GM10266 (cell line): ENCODE measurements around the gene TLE6.
A peak's percentile ranks its signal among the peaks of the same experiment; 100 is the strongest.

Experiments
- DNase-seq: peaks from one replicate; pipeline ENCODE4 v3.0.0; 2012; ENCODE audit errors: extremely low spot score
- CTCF ChIP-seq: IDR thresholded peaks from 2 replicates; pipeline ENCODE4 v1.5.1; 2012; ENCODE audit warnings: mild to moderate bottlenecking, low read depth; ENCODE audit not compliant: control insufficient read depth, insufficient read depth; ENCODE audit errors: missing control alignments

Gene TLE6

DNA sequence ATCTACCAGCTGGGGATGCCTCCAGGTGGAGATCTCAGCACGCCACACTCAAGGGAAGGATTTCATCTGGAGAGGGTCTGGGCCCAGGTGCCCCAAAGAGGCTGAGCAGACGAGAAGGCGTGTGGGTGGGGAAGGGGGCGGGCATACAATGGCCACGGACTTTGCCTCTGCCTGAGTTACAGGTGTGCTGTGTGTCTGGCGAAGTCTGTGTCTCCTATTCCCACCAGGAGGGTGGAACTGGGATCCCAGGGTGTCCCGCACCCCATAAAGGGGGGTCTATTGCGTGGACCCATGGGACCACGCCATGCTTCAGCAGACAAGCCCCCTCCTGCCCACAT is 48.2 kb downstream of the TLE6 start:
- DNase-seq, result no peak
- no peak for TF ChIP-seq CTCF

DNA sequence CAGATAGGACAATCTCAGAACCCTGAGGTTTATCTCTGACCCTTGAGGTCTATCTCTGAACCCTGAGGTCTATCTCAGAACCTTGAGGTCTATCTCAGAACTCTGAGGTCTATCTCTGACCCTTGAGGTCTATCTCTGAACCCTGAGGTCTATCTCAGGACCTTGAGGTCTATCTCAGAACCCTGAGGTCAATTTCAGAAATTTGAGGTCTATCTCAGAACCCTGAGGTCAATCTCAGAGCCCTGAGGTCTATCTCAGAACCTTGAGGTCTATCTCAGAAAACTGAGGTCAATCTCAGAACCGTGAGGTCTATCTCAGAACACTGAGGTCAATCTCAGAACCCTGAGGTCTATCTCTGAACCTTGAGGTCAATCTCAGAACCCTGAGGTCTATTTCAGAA is 49.4 kb downstream of the TLE6 start:
- TF ChIP-seq CTCF, result no peak
- no peak for DNase-seq

- TF ChIP-seq CTCF, result no peak
- no peak for DNase-seq
Observed at GRCh38 chr19:3027292-3027691, 49.9 kb downstream of the TLE6 start.

- TF ChIP-seq CTCF, result no peak
- no peak for DNase-seq
Observed at GRCh38 chr19:3027981-3028304, 50.6 kb downstream of the TLE6 start.

DNA sequence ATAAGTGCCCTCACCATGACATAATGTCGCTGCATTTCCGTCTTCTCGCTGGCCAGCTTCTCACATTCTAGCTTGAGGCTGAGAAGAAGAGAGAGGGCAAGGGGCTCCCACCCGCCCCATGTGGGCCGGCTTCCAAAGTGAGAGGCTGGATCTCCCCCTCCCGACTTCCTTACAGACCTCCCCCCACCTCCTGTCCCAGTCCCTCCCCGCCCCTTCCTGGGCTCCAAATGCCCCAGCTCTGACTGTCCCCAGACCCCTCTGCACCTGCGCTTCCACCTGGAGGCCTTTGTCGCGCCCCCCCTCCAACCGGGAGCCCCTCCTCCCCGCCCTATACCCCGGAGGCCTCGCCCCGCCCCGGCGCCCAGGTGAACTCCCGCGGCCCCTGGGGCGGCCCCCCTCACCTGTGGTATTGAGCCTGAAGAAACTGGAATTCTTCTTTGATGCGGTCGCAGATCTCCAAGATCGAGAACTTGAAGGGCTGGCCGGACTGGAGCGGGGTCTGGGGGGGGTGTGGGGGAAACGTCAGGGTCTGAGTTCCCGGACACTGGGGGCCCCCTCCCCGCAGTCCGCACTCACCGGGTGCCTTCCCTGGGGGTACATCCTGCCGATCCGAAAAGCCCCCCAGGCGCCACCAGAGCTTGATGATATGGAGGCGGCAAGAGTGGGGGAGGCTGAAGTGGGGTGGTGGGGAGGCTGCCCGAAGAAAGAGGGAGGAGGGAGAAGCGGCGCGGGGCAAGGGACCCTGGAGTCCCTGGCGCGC is 51.1 kb downstream of the TLE6 start:
- DNase-seq, result no peak

DNA sequence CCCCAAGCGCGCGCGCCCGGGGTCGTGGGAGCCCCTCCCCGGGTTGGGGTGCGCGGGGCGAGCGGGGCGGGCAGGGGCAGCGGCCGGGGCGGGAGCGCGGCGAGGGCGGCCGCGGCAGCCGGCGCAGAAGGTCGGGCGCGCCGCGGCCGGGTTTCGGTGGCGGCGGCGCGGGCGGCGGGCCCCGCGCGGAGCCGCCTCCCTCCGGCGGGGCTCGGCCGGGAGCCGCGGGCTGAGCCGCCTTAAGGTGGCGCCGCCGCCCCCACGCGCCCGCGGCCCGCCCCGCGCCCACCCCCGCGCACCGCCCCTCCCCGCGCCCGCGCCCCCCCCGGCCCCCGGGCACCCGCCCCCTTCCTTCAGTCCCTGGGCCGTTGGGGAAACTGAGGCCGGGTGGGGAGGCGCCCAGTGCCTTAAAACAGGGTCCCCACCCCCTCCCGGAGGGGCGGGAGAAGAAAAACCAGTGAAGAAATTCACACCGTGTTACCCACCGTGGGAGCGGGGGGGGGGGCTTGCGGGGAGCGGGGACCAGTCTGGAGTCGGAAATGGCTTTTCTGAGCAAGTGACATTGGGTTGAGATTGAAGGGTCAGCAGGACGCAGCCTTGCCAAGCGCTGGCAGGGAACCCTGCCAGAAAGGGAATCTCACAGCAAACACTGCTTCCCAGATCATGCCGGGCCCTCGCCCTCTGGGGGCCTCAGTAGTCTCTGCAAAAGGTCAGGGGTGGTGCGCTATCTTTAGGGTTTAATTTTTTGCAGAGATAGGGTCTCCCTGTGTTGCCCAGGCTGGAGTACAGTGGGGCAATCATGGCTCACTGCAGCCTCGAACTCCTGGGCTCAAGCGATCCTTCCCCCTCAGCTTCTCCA is 51.9 kb downstream of the TLE6 start, which contains the start of gene TLE2:
Gene TLE2 (minus strand): TSS at position 216 of the 859 bp plus-strand sequence. CDS start 376 bp downstream, outside the sequence.
- no peak for TF ChIP-seq CTCF
- DNase-seq, result peak; percentile 81

More for the DNA sequence above, 51.1 kb downstream of the TLE6 start:
- no peak for TF ChIP-seq CTCF

GRCh38 chr19:3031607-3031867 is 54.2 kb downstream of the TLE6 start:
- TF ChIP-seq CTCF, result no peak
- no peak for DNase-seq
